ENCODE results near the gene TIE1. TPM values are rescaled to one million over a fixed set of nuclear protein-coding genes. Genes with fewer than 3 reads are reported as not detected.

The TIE1 gene
- total RNA-seq, 2 donors from 2014 or later, result 23.7 to 25.7 TPM

DNA sequence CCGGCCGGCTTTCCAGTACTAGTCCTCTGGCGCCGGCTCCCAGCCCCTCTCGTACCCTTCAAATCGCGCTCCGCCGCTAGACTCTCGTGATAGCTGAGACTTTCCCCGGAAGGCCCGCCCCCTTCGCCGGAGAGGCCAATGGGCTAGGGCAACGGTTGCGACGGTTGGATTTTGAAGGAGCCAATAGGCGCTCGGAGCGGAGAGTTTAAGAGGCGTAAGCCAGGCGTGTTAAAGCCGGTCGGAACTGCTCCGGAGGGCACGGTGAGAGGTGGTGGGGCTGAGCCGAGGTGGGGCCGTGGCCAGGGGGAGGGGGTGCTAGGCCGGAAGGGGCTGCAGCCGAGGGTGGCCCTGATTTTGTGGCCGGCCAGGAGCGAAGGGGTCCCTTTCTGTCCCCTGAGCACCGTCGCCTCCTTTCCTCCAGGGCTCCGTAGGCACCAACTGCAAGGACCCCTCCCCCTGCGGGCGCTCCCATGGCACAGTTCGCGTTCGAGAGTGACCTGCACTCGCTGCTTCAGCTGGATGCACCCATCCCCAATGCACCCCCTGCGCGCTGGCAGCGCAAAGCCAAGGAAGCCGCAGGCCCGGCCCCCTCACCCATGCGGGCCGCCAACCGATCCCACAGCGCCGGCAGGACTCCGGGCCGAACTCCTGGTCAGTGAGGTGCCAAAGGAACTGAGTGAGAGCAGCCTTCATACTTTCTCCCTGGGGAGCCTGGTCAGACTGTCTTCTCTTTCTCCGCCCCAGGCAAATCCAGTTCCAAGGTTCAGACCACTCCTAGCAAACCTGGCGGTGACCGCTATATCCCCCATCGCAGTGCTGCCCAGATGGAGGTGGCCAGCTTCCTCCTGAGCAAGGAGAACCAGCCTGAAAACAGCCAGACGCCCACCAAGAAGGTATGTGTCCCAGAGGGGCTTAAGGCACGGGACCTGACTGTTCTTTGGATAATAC, 58.2 kb downstream of the TIE1 start, which contains the start of gene CDC20:
CDC20 (plus strand) TSS at position 236 of the 948 bp plus-strand sequence; CDS start at position 471, 235 bp downstream.
- peaks cover 9 to 15% of the 10 kb centered on the region in 2 donors for H3K4me1 ChIP-seq (ENCODE audit: control insufficient read depth in 1 of 2, low read depth in 2 of 2)
- H3K36me3 ChIP-seq, result peaks cover 26% of the 10 kb centered on the region
- TF ChIP-seq, protein P1, sequence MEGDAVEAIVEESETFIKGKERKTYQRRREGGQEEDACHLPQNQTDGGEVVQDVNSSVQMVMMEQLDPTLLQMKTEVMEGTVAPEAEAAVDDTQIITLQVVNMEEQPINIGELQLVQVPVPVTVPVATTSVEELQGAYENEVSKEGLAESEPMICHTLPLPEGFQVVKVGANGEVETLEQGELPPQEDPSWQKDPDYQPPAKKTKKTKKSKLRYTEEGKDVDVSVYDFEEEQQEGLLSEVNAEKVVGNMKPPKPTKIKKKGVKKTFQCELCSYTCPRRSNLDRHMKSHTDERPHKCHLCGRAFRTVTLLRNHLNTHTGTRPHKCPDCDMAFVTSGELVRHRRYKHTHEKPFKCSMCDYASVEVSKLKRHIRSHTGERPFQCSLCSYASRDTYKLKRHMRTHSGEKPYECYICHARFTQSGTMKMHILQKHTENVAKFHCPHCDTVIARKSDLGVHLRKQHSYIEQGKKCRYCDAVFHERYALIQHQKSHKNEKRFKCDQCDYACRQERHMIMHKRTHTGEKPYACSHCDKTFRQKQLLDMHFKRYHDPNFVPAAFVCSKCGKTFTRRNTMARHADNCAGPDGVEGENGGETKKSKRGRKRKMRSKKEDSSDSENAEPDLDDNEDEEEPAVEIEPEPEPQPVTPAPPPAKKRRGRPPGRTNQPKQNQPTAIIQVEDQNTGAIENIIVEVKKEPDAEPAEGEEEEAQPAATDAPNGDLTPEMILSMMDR (IDR thresholded peaks at IDR 0.05), result no peak
- DNase-seq (ENCODE audit: low spot score), result peak; percentile 96
- H3K4me3 ChIP-seq, result peak within 1 kb of the TSS; percentile 98
- peak; percentile 97 for ATAC-seq (ENCODE audit: insufficient number of reproducible peaks, low FRiP score, low read depth)
- H3K27me3 ChIP-seq (replicated peaks; ENCODE audit: insufficient read depth), result no peaks in the 10 kb centered on the region
- no peaks in the 10 kb centered on the region for H3K9me3 ChIP-seq
- peak within 1 kb of the TSS; percentile 94 to 97 for H3K27ac ChIP-seq

DNA sequence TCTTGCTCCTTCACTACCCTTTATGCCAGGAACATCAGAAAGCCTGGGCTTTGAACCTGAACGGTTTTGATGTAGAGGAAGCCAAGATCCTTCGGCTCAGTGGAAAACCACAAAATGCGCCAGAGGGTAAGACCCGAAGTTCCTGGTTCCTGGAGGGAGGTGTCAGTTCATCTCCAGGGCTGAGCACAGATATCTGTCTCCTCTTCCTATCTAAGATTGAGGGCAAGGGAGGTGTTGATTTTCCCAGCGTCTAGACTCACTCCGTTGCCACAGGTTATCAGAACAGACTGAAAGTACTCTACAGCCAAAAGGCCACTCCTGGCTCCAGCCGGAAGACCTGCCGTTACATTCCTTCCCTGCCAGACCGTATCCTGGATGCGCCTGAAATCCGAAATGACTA, 58.9 kb downstream of the TIE1 start:
- ATAC-seq (ENCODE audit: insufficient number of reproducible peaks, low FRiP score, low read depth) (no peak), DNase-seq (ENCODE audit: low spot score) (no peak)
- peaks cover 33% of the 10 kb centered on the region for H3K36me3 ChIP-seq
- H3K27ac ChIP-seq, result no peak overlapping the region
- no peaks in the 10 kb centered on the region for H3K9me3 ChIP-seq
- H3K4me3 ChIP-seq, result no peak overlapping the region
- TF ChIP-seq, protein P1 (IDR thresholded peaks at IDR 0.05), result no peak
- peaks cover 9 to 15% of the 10 kb centered on the region in 2 donors for H3K4me1 ChIP-seq (ENCODE audit: control insufficient read depth in 1 of 2, low read depth in 2 of 2)
- no peaks in the 10 kb centered on the region for H3K27me3 ChIP-seq (replicated peaks; ENCODE audit: insufficient read depth)

DNA sequence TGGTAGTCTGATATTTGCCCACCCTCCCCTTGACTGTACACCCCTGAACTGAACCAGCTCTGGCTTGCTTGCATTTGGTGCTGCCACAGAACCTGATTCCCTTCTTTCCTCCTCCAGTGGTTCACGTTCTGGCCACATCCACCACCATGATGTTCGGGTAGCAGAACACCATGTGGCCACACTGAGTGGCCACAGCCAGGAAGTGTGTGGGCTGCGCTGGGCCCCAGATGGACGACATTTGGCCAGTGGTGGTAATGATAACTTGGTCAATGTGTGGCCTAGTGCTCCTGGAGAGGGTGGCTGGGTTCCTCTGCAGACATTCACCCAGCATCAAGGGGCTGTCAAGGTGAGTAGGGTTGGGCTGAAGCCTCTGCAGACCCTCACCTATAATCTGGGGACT, 59.8 kb downstream of the TIE1 start:
- DNase-seq (ENCODE audit: low spot score), result no peak
- Histone ChIP-seq H3K36me3 (peaks cover 41% of the 10 kb centered on the region), H3K4me1 (ENCODE audit: control insufficient read depth in 1 of 2, low read depth in 2 of 2) (peaks cover 9 to 15% of the 10 kb centered on the region in 2 donors), H3K27me3 (replicated peaks; ENCODE audit: insufficient read depth) (no peaks in the 10 kb centered on the region), H3K9me3 (no peaks in the 10 kb centered on the region), H3K27ac (no peak overlapping the region), H3K4me3 (no peak overlapping the region)
- ATAC-seq (ENCODE audit: insufficient number of reproducible peaks, low FRiP score, low read depth), result no peak
- TF ChIP-seq, protein P1 (IDR thresholded peaks at IDR 0.05), result no peak

DNA sequence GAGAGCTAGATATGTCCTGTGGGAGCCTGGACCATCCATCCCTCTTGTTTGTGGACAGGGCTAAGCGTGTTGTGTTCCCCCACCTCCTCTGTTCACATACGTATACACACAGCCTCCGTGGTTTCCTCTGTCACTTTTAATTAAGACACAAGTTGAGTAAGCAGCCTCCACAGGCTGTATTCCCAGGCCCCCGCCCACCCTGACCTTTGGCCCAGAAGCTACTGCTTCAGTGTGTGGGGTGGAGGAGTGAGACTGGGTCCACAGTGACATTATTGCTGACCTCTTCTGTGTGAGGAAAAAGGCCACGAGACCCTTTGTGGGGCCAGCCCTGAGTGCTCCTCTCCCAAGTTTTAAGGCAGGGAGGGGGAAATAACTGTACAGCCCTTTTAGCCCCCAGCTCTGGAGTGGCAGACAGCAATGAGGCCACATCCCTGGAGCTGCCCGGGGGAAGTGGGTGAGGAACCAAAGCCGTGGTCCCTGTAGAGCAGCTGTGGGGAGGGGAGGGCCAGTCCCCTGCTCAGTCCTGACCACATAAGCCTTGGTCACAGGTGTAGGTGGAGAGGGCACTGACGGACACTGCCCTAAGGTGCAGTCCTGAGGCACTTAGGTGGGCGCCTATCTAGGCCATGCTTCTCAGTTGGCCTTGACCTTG, 62.6 kb downstream of the TIE1 start:
- no peak overlapping the region for H3K27ac ChIP-seq

More for the DNA sequence above, 62.6 kb downstream of the TIE1 start:
- no peaks in the 10 kb centered on the region for H3K27me3 ChIP-seq (replicated peaks; ENCODE audit: insufficient read depth)
- H3K4me1 ChIP-seq (ENCODE audit: control insufficient read depth in 1 of 2, low read depth in 2 of 2), result peaks cover 16 to 22% of the 10 kb centered on the region in 2 donors
- peaks cover 41% of the 10 kb centered on the region for H3K36me3 ChIP-seq
- no peak for ATAC-seq (ENCODE audit: insufficient number of reproducible peaks, low FRiP score, low read depth)
- H3K9me3 ChIP-seq, result no peaks in the 10 kb centered on the region
- TF ChIP-seq, protein P1 (IDR thresholded peaks at IDR 0.05), result no peak
- no peak overlapping the region for H3K4me3 ChIP-seq
- no peak for DNase-seq (ENCODE audit: low spot score)
